Neural progenitor cell (in vitro differentiated cells): ENCODE results near the gene PLD5. TPM values are rescaled to one million over a fixed set of nuclear protein-coding genes. Genes with fewer than 3 reads are reported as not detected.
A peak's percentile ranks its signal among the peaks of the same experiment; 100 is the strongest.
"Not testable (repeated sequence)": the region's sequence is repeated elsewhere in the genome, so short reads cannot be mapped to it uniquely, and the experiment has no call there.

Experiments
- DNase-seq: peaks from one replicate; pipeline ENCODE4 v3.0.0-alpha.2; 2016; ENCODE audit warnings: low spot score
- H2AFZ ChIP-seq: fragments of 200-600 bp; sonication (generic); replicated peaks from 2 replicates; pipeline ENCODE4 v1.6.1; 2016; ENCODE audit warnings: antibody characterized with exemption
- H3F3A ChIP-seq: fragments of 200-600 bp; sonication (generic); 2 replicates; pipeline ENCODE4 v1.6.1; 2016; ENCODE audit warnings: antibody characterized with exemption, low read depth
- H3K27ac ChIP-seq: fragments of 200-600 bp; sonication (generic); 2 replicates; pipeline ENCODE4 v1.5.1; 2016; ENCODE audit warnings: mild to moderate bottlenecking
- H3K27me3 ChIP-seq: fragments of 200-600 bp; sonication (generic); 2 replicates; pipeline ENCODE4 v1.6.1; 2016; ENCODE audit warnings: mild to moderate bottlenecking, moderate library complexity
- H3K36me3 ChIP-seq: fragments of 200-600 bp; sonication (generic); 2 replicates; pipeline ENCODE4 v1.5.1; 2016
- H3K4me1 ChIP-seq: fragments of 200-600 bp; sonication (generic); 2 replicates; pipeline ENCODE4 v1.6.1; 2016; ENCODE audit warnings: mixed run types
- H3K4me2 ChIP-seq: fragments of 200-600 bp; sonication (generic); 2 replicates; pipeline ENCODE4 v1.6.1; 2016
- H3K4me3 ChIP-seq: fragments of 200-600 bp; sonication (generic); 2 replicates; pipeline ENCODE4 v1.5.1; 2016
- H3K79me2 ChIP-seq: fragments of 200-600 bp; sonication (generic); 2 replicates; pipeline ENCODE4 v1.6.1; 2016; ENCODE audit warnings: low read depth
- H3K9ac ChIP-seq: fragments of 200-600 bp; sonication (generic); 2 replicates; pipeline ENCODE4 v1.6.1; 2016
- H3K9me3 ChIP-seq: fragments of 200-600 bp; sonication (generic); 2 replicates; pipeline ENCODE4 v1.5.1; 2016; ENCODE audit warnings: low read depth
- H4K20me1 ChIP-seq: fragments of 200-600 bp; sonication (generic); 2 replicates; pipeline ENCODE4 v1.6.1; 2016; ENCODE audit warnings: low read depth
- H3K27ac Mint-ChIP-seq: 3 replicates; pipeline ENCODE4 v1.8.0; 2021; ENCODE audit warnings: mixed read lengths
- H3K27me3 Mint-ChIP-seq: 2 replicates; pipeline ENCODE4 v1.8.0; 2022; ENCODE audit warnings: low read depth, mild to moderate bottlenecking, inconsistent platforms, moderate library complexity, mixed read lengths; ENCODE audit not compliant: insufficient read depth
- H3K36me3 Mint-ChIP-seq: 3 replicates; pipeline ENCODE4 v1.8.0; 2021; ENCODE audit warnings: mixed read lengths
- H3K4me1 Mint-ChIP-seq: 3 replicates; pipeline ENCODE4 v1.8.0; 2021; ENCODE audit warnings: mixed read lengths
- H3K4me3 Mint-ChIP-seq: 3 replicates; pipeline ENCODE4 v1.8.0; 2021; ENCODE audit warnings: mild to moderate bottlenecking, moderate library complexity, mixed read lengths
- H3K9me3 Mint-ChIP-seq: 3 replicates; pipeline ENCODE4 v1.8.0; 2020; ENCODE audit warnings: mixed read lengths
- CTCF ChIP-seq: fragments of 200-600 bp; sonication (generic); IDR thresholded peaks from 2 replicates; pipeline ENCODE4 v1.5.1; 2017; ENCODE audit warnings: antibody characterized with exemption, mild to moderate bottlenecking
- EZH2 ChIP-seq: fragments of 200-600 bp; sonication (generic); IDR thresholded peaks from 2 replicates; pipeline ENCODE4 v1.6.1; 2017; ENCODE audit warnings: antibody characterized with exemption, mild to moderate bottlenecking, moderate library complexity
- EZH2phosphoT487 ChIP-seq: fragments of 200-600 bp; sonication (generic); IDR thresholded peaks from 2 replicates; pipeline ENCODE4 v1.6.1; 2017; ENCODE audit warnings: antibody characterized with exemption
- total RNA-seq: library from RNA; depleted of rRNA; stranded (reverse); fragments of >200 nt; gene quantifications from 2 replicates; pipeline ENCODE4 v1.2.3, GENCODE V29; 2015; ENCODE audit warnings: low replicate concordance

PLD5 gene
- total RNA-seq, 1 donor from 2014 or later, result 1.8 TPM

GRCh38 chr1:242321981-242322380 lies 202.5 kb downstream of the PLD5 start:
- H3K9me3 ChIP-seq, H3K27ac ChIP-seq, H3K36me3 Mint-ChIP-seq, H3K27ac Mint-ChIP-seq, H3K27me3 ChIP-seq, H2AFZ ChIP-seq, H3K4me1 ChIP-seq, H3K27me3 Mint-ChIP-seq, H4K20me1 ChIP-seq, H3K9ac ChIP-seq, H3K79me2 ChIP-seq, H3K4me3 ChIP-seq, H3K4me3 Mint-ChIP-seq, DNase-seq, H3K4me2 ChIP-seq, H3K36me3 ChIP-seq, H3K9me3 Mint-ChIP-seq, H3F3A ChIP-seq, H3K4me1 Mint-ChIP-seq: not testable (repeated sequence)

GRCh38 chr1:242318140-242318539 lies 206.4 kb downstream of the PLD5 start:
- Mint-ChIP-seq H3K4me1 (no peaks in the 10 kb centered on the region), H3K27ac (no peak overlapping the region), H3K4me3 (no peak overlapping the region), H3K27me3 (no peaks in the 10 kb centered on the region), H3K36me3 (no peaks in the 10 kb centered on the region), H3K9me3 (no peaks in the 10 kb centered on the region)
- no peak overlapping the region for H3K4me2 ChIP-seq
- no peak overlapping the region for H3K4me3 ChIP-seq
- TF ChIP-seq EZH2, result no peak
- no peak for TF ChIP-seq CTCF
- TF ChIP-seq EZH2phosphoT487, result no peak
- H3K27ac ChIP-seq, result no peak overlapping the region
- H3K27me3 ChIP-seq, result no peaks in the 10 kb centered on the region
- H2AFZ ChIP-seq, result no peak overlapping the region
- DNase-seq, result peak; percentile 5
- no peaks in the 10 kb centered on the region for H3K79me2 ChIP-seq
- no peaks in the 10 kb centered on the region for H3K36me3 ChIP-seq
- H4K20me1 ChIP-seq, result no peaks in the 10 kb centered on the region
- no peaks in the 10 kb centered on the region for H3K9me3 ChIP-seq
- H3K9ac ChIP-seq, result no peak overlapping the region
- no peaks in the 10 kb centered on the region for H3F3A ChIP-seq
- no peaks in the 10 kb centered on the region for H3K4me1 ChIP-seq

GRCh38 chr1:242314865-242315264 lies 209.6 kb downstream of the PLD5 start:
- not testable (repeated sequence) for H3K27ac ChIP-seq, H3F3A ChIP-seq, H3K4me1 ChIP-seq, H3K36me3 Mint-ChIP-seq, H3K9me3 Mint-ChIP-seq, H3K36me3 ChIP-seq, H2AFZ ChIP-seq, H3K4me3 Mint-ChIP-seq, H4K20me1 ChIP-seq, H3K4me1 Mint-ChIP-seq, DNase-seq, H3K4me3 ChIP-seq, H3K4me2 ChIP-seq, H3K27me3 ChIP-seq, H3K9me3 ChIP-seq, H3K79me2 ChIP-seq, H3K27me3 Mint-ChIP-seq, H3K9ac ChIP-seq, H3K27ac Mint-ChIP-seq

GRCh38 chr1:242314085-242314649 lies 210.3 kb downstream of the PLD5 start:
- not testable (repeated sequence) for H3K4me3 Mint-ChIP-seq, H3K27me3 Mint-ChIP-seq, H3K4me3 ChIP-seq, H3K79me2 ChIP-seq, H3F3A ChIP-seq, H4K20me1 ChIP-seq, H3K27me3 ChIP-seq, H3K9ac ChIP-seq, H3K4me1 Mint-ChIP-seq, H3K36me3 Mint-ChIP-seq, H3K36me3 ChIP-seq, H3K9me3 ChIP-seq, H3K4me1 ChIP-seq, H3K9me3 Mint-ChIP-seq, H3K27ac ChIP-seq, H3K27ac Mint-ChIP-seq, H2AFZ ChIP-seq, DNase-seq, H3K4me2 ChIP-seq

- not testable (repeated sequence) for H3K9me3 ChIP-seq
These were observed 215.8 kb downstream of the PLD5 start for GRCh38 chr1:242308681-242309080.

GRCh38 chr1:242293781-242294180 lies 230.7 kb downstream of the PLD5 start:
- DNase-seq, H3K27me3 ChIP-seq, H3K4me1 ChIP-seq, H3K27ac ChIP-seq, H3K36me3 ChIP-seq, H3K4me2 ChIP-seq, H3K79me2 ChIP-seq, H4K20me1 ChIP-seq, H3K4me1 Mint-ChIP-seq, H3K9me3 Mint-ChIP-seq, H3K9me3 ChIP-seq, H3K4me3 ChIP-seq, H2AFZ ChIP-seq, H3K9ac ChIP-seq, H3K27ac Mint-ChIP-seq, H3K27me3 Mint-ChIP-seq, H3K4me3 Mint-ChIP-seq, H3F3A ChIP-seq, H3K36me3 Mint-ChIP-seq: not testable (repeated sequence)

More at GRCh38 chr1:242308681-242309080, 215.8 kb downstream of the PLD5 start:
- not testable (repeated sequence) for H3K4me3 Mint-ChIP-seq, H3K9ac ChIP-seq, H3K27ac ChIP-seq, DNase-seq, H4K20me1 ChIP-seq, H3K27me3 Mint-ChIP-seq, H3F3A ChIP-seq, H3K27ac Mint-ChIP-seq, H3K4me2 ChIP-seq, H3K4me1 ChIP-seq, H3K36me3 ChIP-seq, H3K4me1 Mint-ChIP-seq, H3K4me3 ChIP-seq, H2AFZ ChIP-seq, H3K9me3 Mint-ChIP-seq, H3K79me2 ChIP-seq, H3K36me3 Mint-ChIP-seq, H3K27me3 ChIP-seq

GRCh38 chr1:242288067-242288466 lies 236.4 kb downstream of the PLD5 start:
- not testable (repeated sequence) for H3K27me3 ChIP-seq, H3K36me3 ChIP-seq, H3K9me3 Mint-ChIP-seq, DNase-seq, H3K27me3 Mint-ChIP-seq, H3K27ac Mint-ChIP-seq, H3K9ac ChIP-seq, H3K4me2 ChIP-seq, H3K4me3 ChIP-seq, H3K27ac ChIP-seq, H3K36me3 Mint-ChIP-seq, H2AFZ ChIP-seq, H3K4me1 Mint-ChIP-seq, H3K4me3 Mint-ChIP-seq, H4K20me1 ChIP-seq, H3F3A ChIP-seq, H3K79me2 ChIP-seq, H3K4me1 ChIP-seq, H3K9me3 ChIP-seq
